Measurements from ENCODE around the gene RBMS3. TPM values are rescaled to one million over a fixed set of nuclear protein-coding genes. Genes with fewer than 3 reads are reported as not detected.

The RBMS3 gene
- total RNA-seq, 4 donors from 2014 or later = 3.8 to 18.7 (median 14.6) TPM

GRCh38 chr3:29868543-29869101, 587.8 kb downstream of the RBMS3 start:
- H3K27ac ChIP-seq = no peak overlapping the region
- no peak overlapping the region for H3K4me3 ChIP-seq
- in situ Hi-C loops (cut with MboI; ENCODE audit: low pct_ligation_motif_present in 1 of 4, low pct_unique_long_range_greater_than_20kb in 1 of 4, low sequenced_read_pairs in 3 of 4) = no loop called here
- no peak for DNase-seq
- intact Hi-C loops (cut with DNase I; ENCODE audit: low total_unique reads) = no loop called here
- H3K9me3 ChIP-seq = peaks cover 0 to 4% of the 10 kb centered on the region in 2 donors
- 71 to 79% methylated on average over 5 to 6 of the region's 6 CpGs for WGBS, 2 donors (ENCODE audit: low coverage in 1 of 2)
- no peaks in the 10 kb centered on the region for H3K4me1 ChIP-seq
- no peaks in the 10 kb centered on the region for H3K36me3 ChIP-seq
- TF ChIP-seq CTCF (IDR thresholded peaks at IDR 0.05) = no peak
- TF ChIP-seq POLR2A (IDR thresholded peaks at IDR 0.05) = no peak
- no peaks in the 10 kb centered on the region for H3K27me3 ChIP-seq

GRCh38 chr3:29870136-29870535, 589.3 kb downstream of the RBMS3 start:
- in situ Hi-C loops (cut with MboI; ENCODE audit: low pct_ligation_motif_present in 1 of 4, low pct_unique_long_range_greater_than_20kb in 1 of 4, low sequenced_read_pairs in 3 of 4) (no loop called here), intact Hi-C loops (cut with DNase I; ENCODE audit: low total_unique reads) (no loop called here)
- Histone ChIP-seq H3K4me1 (no peaks in the 10 kb centered on the region), H3K9me3 (peaks cover 0 to 4% of the 10 kb centered on the region in 2 donors), H3K27ac (no peak overlapping the region), H3K27me3 (no peaks in the 10 kb centered on the region), H3K36me3 (no peaks in the 10 kb centered on the region), H3K4me3 (no peak overlapping the region)
- DNase-seq = no peak
- TF ChIP-seq EP300 (IDR thresholded peaks at IDR 0.05; ENCODE audit: low read depth) (no peak), POLR2AphosphoS5 (IDR thresholded peaks at IDR 0.05) (no peak), POLR2A (IDR thresholded peaks at IDR 0.05) (no peak), CTCF (IDR thresholded peaks at IDR 0.05) (no peak)
- WGBS, 2 donors (ENCODE audit: low coverage in 1 of 2) = 40 to 72% methylated on average over 1 of the region's 1 CpG

- TF ChIP-seq CTCF (IDR thresholded peaks at IDR 0.05) (no peak), EP300 (IDR thresholded peaks at IDR 0.05; ENCODE audit: low read depth) (no peak), POLR2AphosphoS5 (IDR thresholded peaks at IDR 0.05) (no peak), POLR2A (IDR thresholded peaks at IDR 0.05) (no peak)
- intact Hi-C loops (cut with DNase I; ENCODE audit: low total_unique reads) = no loop called here
Measured at GRCh38 chr3:29871087-29871486, 590.2 kb downstream of the RBMS3 start.

GRCh38 chr3:29880809-29881208, 599.9 kb downstream of the RBMS3 start:
- TF ChIP-seq CTCF (IDR thresholded peaks at IDR 0.05) = no peak
- Histone ChIP-seq H3K9me3 (no peaks in the 10 kb centered on the region), H3K27ac (no peak overlapping the region), H3K4me1 (no peaks in the 10 kb centered on the region), H3K4me3 (no peak overlapping the region), H3K27me3 (no peaks in the 10 kb centered on the region), H3K36me3 (no peaks in the 10 kb centered on the region)
- DNase-seq = no peak
- intact Hi-C loops (cut with DNase I; ENCODE audit: low total_unique reads) (no loop called here), in situ Hi-C loops (cut with MboI; ENCODE audit: low pct_ligation_motif_present in 1 of 4, low pct_unique_long_range_greater_than_20kb in 1 of 4, low sequenced_read_pairs in 3 of 4) (no loop called here)
- 50 to 73% methylated on average over 2 to 3 of the region's 3 CpGs for WGBS, 2 donors (ENCODE audit: low coverage in 1 of 2)

More at GRCh38 chr3:29871087-29871486, 590.2 kb downstream of the RBMS3 start:
- H3K4me1 ChIP-seq = no peaks in the 10 kb centered on the region
- H3K9me3 ChIP-seq = peaks cover 0 to 4% of the 10 kb centered on the region in 2 donors
- H3K36me3 ChIP-seq = no peaks in the 10 kb centered on the region
- no peak overlapping the region for H3K27ac ChIP-seq
- 14 to 58% methylated on average over 1 of the region's 1 CpG for WGBS, 2 donors (ENCODE audit: low coverage in 1 of 2)
- H3K27me3 ChIP-seq = no peaks in the 10 kb centered on the region
- no peak overlapping the region for H3K4me3 ChIP-seq
- in situ Hi-C loops (cut with MboI; ENCODE audit: low pct_ligation_motif_present in 1 of 4, low pct_unique_long_range_greater_than_20kb in 1 of 4, low sequenced_read_pairs in 3 of 4) = no loop called here
- DNase-seq = no peak
